Psoas muscle (tissue), 8 donors: Measurements from ENCODE around the gene CCDC160. TPM values are rescaled to one million over a fixed set of nuclear protein-coding genes. Genes with fewer than 3 reads are reported as not detected.
"Not testable (repeated sequence)": the region's sequence is repeated elsewhere in the genome, so short reads cannot be mapped to it uniquely, and the experiment has no call there.

ENCODE experiments used
- ATAC-seq, 4 donors: fragments of 200-7000 bp; cut with Tn5 transposase; one replicate each; pipeline ENCODE4 v1.9.1; 2020; ENCODE audit warnings: moderate library complexity in 3 of 4, mild to moderate bottlenecking in 2 of 4
- DNase-seq, 2 donors: peaks; one replicate each; pipeline ENCODE4 v3.0.0-alpha.2; 2020
- H3K27ac ChIP-seq: fragments of 200-600 bp; one replicate; pipeline ENCODE4 v1.8.0; 2022
- H3K27me3 ChIP-seq, 3 donors: fragments of 200-600 bp in 1 of 3; one replicate each; pipeline versions ENCODE4 v1.6.1 to v1.8.0; 2013 to 2022; ENCODE audit warnings: low read length in 2 of 3, mild to moderate bottlenecking in 2 of 3, moderate library complexity in 1 of 3; ENCODE audit not compliant: insufficient read depth in 3 of 3
- H3K36me3 ChIP-seq, 2 donors: fragments of 200-600 bp in 1 of 2; one replicate each; pipeline versions ENCODE4 v1.6.1 to v1.8.0; 2013 to 2022; ENCODE audit warnings: low read depth in 1 of 2, mild to moderate bottlenecking in 1 of 2, moderate library complexity in 1 of 2; ENCODE audit not compliant: insufficient read depth in 1 of 2
- H3K4me1 ChIP-seq: fragments of 200-600 bp; one replicate; pipeline ENCODE4 v1.8.0; 2022
- H3K4me3 ChIP-seq: fragments of 200-600 bp; one replicate; pipeline ENCODE4 v1.8.0; 2022; ENCODE audit warnings: mild to moderate bottlenecking
- H3K9me3 ChIP-seq: fragments of 200-600 bp; one replicate; pipeline ENCODE4 v1.8.0; 2022
- WGBS, 3 donors: extraction: QIAGEN DNeasy Blood & Tissue Kit; methylation state at CpG; one replicate each; pipeline versions ENCODE4 v1.1.6 to v1.1.7; 2013; 5-methylcytosine and 5-hydroxymethylcytosine counted together
- intact Hi-C, 2 donors: fragments of 100-400 bp; cut with DNase I; formaldehyde crosslinking; loops; one replicate each; pipeline versions ENCODE4 v1.11.0 to v1.14.2; 2022
- polyA plus RNA-seq, 3 donors: library from polyadenylated mRNA; stranded (reverse); fragments of 200-250 nt; gene quantifications; one replicate each; pipeline ENCODE4 v1.2.3, GENCODE V29; 2013
- total RNA-seq, 4 donors: library from RNA; stranded (reverse); fragmentation: NEBNext Ultra II Directional in 2 of 4; extraction: Animal tissue kit (Norgen Biotek cat#: 25700) in 2 of 4; gene quantifications; one replicate each; pipeline versions ENCODE4 v1.2.1 to v1.2.4, GENCODE V29; 2021 to 2023
- TF ChIP-seq, protein P1 (sequence below): fragments of 200-600 bp; IDR thresholded peaks from one replicate; pipeline ENCODE4 v1.8.0; 2022; ENCODE audit warnings: antibody characterized with exemption
- donor health status: healthy with polysubstance abuse.
- donor health status: DM: no; HTN: no; CAD: no; lungs with moderate emphysema.
- donor health status: Bipolar disorder and iron deficiency.
- donor health status: healthy.
- donor health status: DM: yes; HTN: yes; CAD: no.
- donor health status: DM: no; HTN: no; CAD: no.
- donor health status: DM: no; HTN: no; CAD: no.
- donor health status: DM: yes; HTN: yes; CAD: no.

The CCDC160 gene
- total and polyA plus RNA-seq, 7 donors = 0.41 to 5.2 (median 0.97) TPM; not detected in 1

DNA sequence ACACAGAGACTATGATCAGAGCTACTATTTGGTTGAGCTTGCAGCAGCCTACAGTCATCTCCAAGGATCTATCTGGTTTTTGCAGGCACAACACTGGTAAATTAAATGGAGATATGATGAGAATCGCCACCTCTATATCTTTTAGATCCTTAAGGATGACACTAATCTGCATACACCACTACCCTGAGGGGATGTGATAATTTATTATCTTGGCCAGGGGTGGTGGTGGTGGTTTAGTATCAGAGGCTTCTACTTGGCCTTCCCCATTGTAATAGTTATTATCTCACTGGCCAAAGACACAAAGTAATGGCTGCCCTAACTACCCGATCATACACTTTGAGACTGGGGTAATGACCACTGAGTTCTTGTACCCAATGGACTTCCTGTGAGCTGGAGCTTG, 21.2 kb downstream of the CCDC160 start:
- ATAC-seq = no peak
- Histone ChIP-seq H3K27me3 (no peaks in the 10 kb centered on the region), H3K36me3 (no peaks in the 10 kb centered on the region), H3K4me3 (no peak overlapping the region), H3K4me1 (no peaks in the 10 kb centered on the region), H3K9me3 (no peaks in the 10 kb centered on the region), H3K27ac (no peak overlapping the region)
- DNase-seq = no peak
- intact Hi-C loops = no loop called here
- 85 to 95% (median 94%) methylated on average over 2 of the region's 2 CpGs for WGBS, 3 donors
- TF ChIP-seq, protein P1, sequence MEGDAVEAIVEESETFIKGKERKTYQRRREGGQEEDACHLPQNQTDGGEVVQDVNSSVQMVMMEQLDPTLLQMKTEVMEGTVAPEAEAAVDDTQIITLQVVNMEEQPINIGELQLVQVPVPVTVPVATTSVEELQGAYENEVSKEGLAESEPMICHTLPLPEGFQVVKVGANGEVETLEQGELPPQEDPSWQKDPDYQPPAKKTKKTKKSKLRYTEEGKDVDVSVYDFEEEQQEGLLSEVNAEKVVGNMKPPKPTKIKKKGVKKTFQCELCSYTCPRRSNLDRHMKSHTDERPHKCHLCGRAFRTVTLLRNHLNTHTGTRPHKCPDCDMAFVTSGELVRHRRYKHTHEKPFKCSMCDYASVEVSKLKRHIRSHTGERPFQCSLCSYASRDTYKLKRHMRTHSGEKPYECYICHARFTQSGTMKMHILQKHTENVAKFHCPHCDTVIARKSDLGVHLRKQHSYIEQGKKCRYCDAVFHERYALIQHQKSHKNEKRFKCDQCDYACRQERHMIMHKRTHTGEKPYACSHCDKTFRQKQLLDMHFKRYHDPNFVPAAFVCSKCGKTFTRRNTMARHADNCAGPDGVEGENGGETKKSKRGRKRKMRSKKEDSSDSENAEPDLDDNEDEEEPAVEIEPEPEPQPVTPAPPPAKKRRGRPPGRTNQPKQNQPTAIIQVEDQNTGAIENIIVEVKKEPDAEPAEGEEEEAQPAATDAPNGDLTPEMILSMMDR = no peak

- H3K4me3 ChIP-seq, DNase-seq, intact Hi-C loops, H3K27me3 ChIP-seq, H3K4me1 ChIP-seq, ATAC-seq, H3K36me3 ChIP-seq, H3K27ac ChIP-seq, H3K9me3 ChIP-seq: not testable (repeated sequence)
- WGBS, 3 donors = 89 to 95% methylated on average over 17 to 28 of the region's 28 CpGs; no CpG with 5 or more reads in 1 of the 3 donors
These were observed 49.0 kb downstream of the CCDC160 start for GRCh38 chrX:134285934-134286333.

- no peak overlapping the region for H3K27ac ChIP-seq
- H3K4me1 ChIP-seq = no peaks in the 10 kb centered on the region
- H3K36me3 ChIP-seq = no peaks in the 10 kb centered on the region
- TF ChIP-seq, protein P1 = no peak
- no peak for DNase-seq
- 20 to 27% (median 25%) methylated on average over 4 of the region's 4 CpGs for WGBS, 3 donors
- intact Hi-C loops = no loop called here
- no peaks in the 10 kb centered on the region for H3K9me3 ChIP-seq
- H3K27me3 ChIP-seq = no peaks in the 10 kb centered on the region
- no peak overlapping the region for H3K4me3 ChIP-seq
- no peak for ATAC-seq
These were observed 50.4 kb downstream of the CCDC160 start for GRCh38 chrX:134287346-134287745.

GRCh38 chrX:134294548-134294947, 57.6 kb downstream of the CCDC160 start:
- ATAC-seq (no peak), DNase-seq (no peak)
- Histone ChIP-seq H3K9me3 (no peaks in the 10 kb centered on the region), H3K27ac (no peak overlapping the region), H3K27me3 (peaks cover 0 to 5% (median 0%) of the 10 kb centered on the region in 3 donors), H3K4me1 (no peaks in the 10 kb centered on the region), H3K36me3 (no peaks in the 10 kb centered on the region), H3K4me3 (no peak overlapping the region)
- intact Hi-C loops = no loop called here
- TF ChIP-seq, protein P1 = no peak

Other genes with a start within 250 kb of the CCDC160 start
- 1 to 10 TPM; 6.1 to 8.7 (median 6.7) TPM for gene PHF6, start 136.1 kb downstream of the CCDC160 start, total RNA-seq
- 1 to 10 TPM; 3.5 to 9.1 (median 4.9) TPM for gene PHF6, start 136.1 kb downstream of the CCDC160 start, polyA plus RNA-seq
- gene HPRT1, start 223.0 kb downstream of the CCDC160 start, total RNA-seq = 10 to 100 TPM; 13.6 to 30.0 (median 24.2) TPM
- 10 to 100 TPM in 2 of 3 donors, 1 to 10 TPM in 1; 7.9 to 15.9 (median 15.3) TPM for gene HPRT1, start 223.0 kb downstream of the CCDC160 start, polyA plus RNA-seq